Measurements from ENCODE around the gene IKZF3. TPM values are rescaled to one million over a fixed set of nuclear protein-coding genes. Genes with fewer than 3 reads are reported as not detected.

Gene IKZF3
- polyA plus RNA-seq, 1 of the 3 experiments (the other 2 are of a cell fraction): not detected

- ChIA-PET CTCF (no interaction called here), POLR2A (no interaction called here)
- DNase-seq: no peak
- Histone ChIP-seq H3K9ac (no peak overlapping the region), H2AFZ (ENCODE audit: low read depth) (no peak overlapping the region), H3K4me3 (ENCODE audit: low read depth in 2 of 2, low read length in 1 of 2) (no peak overlapping the region), H3K27me3 (ENCODE audit: insufficient read depth) (peaks cover 91% of the 10 kb centered on the region), H3F3A (replicated peaks; ENCODE audit: insufficient read depth) (no peaks in the 10 kb centered on the region), H3K4me2 (no peak overlapping the region), H3K79me2 (ENCODE audit: insufficient read depth) (no peaks in the 10 kb centered on the region), H3K9me3 (no peaks in the 10 kb centered on the region), H3K9me2 (no peaks in the 10 kb centered on the region), H3K27ac (ENCODE audit: low read depth in 2 of 2, low read length in 1 of 2) (no peak overlapping the region), H3K36me3 (replicated peaks in 1 of 2; ENCODE audit: control insufficient read depth in 1 of 2, insufficient read depth in 2 of 2, low read length in 1 of 2) (no peaks in the 10 kb centered on the region), H3K4me1 (ENCODE audit: control insufficient read depth in 1 of 2, insufficient read depth in 2 of 2, low read depth in 1 of 2, low read length in 1 of 2) (no peaks in the 10 kb centered on the region), H4K20me1 (ENCODE audit: insufficient read depth) (no peaks in the 10 kb centered on the region)
- 36% methylated on average over 7 of the region's 7 CpGs for whole genome bisulfite sequencing (ENCODE audit: low lambda C conversion rate)
- TF ChIP-seq FOSL2 (IDR thresholded peaks at IDR 0.05; ENCODE audit: borderline replicate concordance, low read depth): no peak
- no peak for TF ChIP-seq EP300 (IDR thresholded peaks at IDR 0.05; ENCODE audit: borderline replicate concordance in 1 of 2, low read depth in 1 of 2, low read length in 1 of 2)
- TF ChIP-seq ZBTB33 (IDR thresholded peaks at IDR 0.05; ENCODE audit: borderline replicate concordance, low read depth): no peak
- TF ChIP-seq TCF12 (IDR thresholded peaks at IDR 0.05): no peak
- no peak for TF ChIP-seq USF2 (IDR thresholded peaks at IDR 0.05; ENCODE audit: borderline replicate concordance, low read depth, low read length)
- no peak for TF ChIP-seq SIN3A (IDR thresholded peaks at IDR 0.05; ENCODE audit: borderline replicate concordance, low read depth, low read length)
- no peak for TF ChIP-seq RXRA (IDR thresholded peaks at IDR 0.05; ENCODE audit: borderline replicate concordance, low read depth)
- TF ChIP-seq CTCF (IDR thresholded peaks at IDR 0.05): no peak
- no peak for TF ChIP-seq POLR2AphosphoS5 (IDR thresholded peaks at IDR 0.05; ENCODE audit: low read depth, low read length)
- no peak for TF ChIP-seq CHD2 (IDR thresholded peaks at IDR 0.05; ENCODE audit: low read length, partially characterized antibody)
- no peak for TF ChIP-seq FOXM1 (IDR thresholded peaks at IDR 0.05; ENCODE audit: low read depth)
- TF ChIP-seq RAD21 (IDR thresholded peaks at IDR 0.05; ENCODE audit: low read length): no peak
- TF ChIP-seq PBX3 (IDR thresholded peaks at IDR 0.05): no peak
- no peak for TF ChIP-seq TAF1 (IDR thresholded peaks at IDR 0.05; ENCODE audit: borderline replicate concordance, low read depth, low read length)
These were observed 90.9 kb downstream of the IKZF3 start for GRCh38 chr17:39772987-39773934.

Measured in SK-N-SH (cell line).